Tibial nerve (tissue), 4 donors: ENCODE results near the gene SCN8A. TPM values are rescaled to one million over a fixed set of nuclear protein-coding genes. Genes with fewer than 3 reads are reported as not detected.

Experiments used
- DNase-seq, 2 donors: peaks; one replicate each; pipeline ENCODE4 v3.0.0-alpha.2; 2019; ENCODE audit warnings: low spot score in 2 of 2
- H3K27ac ChIP-seq, 4 donors: fragments of 200-600 bp; sonication (generic) in 3 of 4; one replicate each; pipeline ENCODE4 v1.5.1; 2017 to 2019; ENCODE audit warnings: mild to moderate bottlenecking in 1 of 4
- H3K27me3 ChIP-seq, 2 donors: fragments of 200-600 bp; sonication (generic) in 1 of 2; one replicate each; pipeline versions ENCODE4 v1.5.1 to v1.6.0; 2017 to 2019
- H3K36me3 ChIP-seq, 3 donors: fragments of 200-600 bp; sonication (generic); one replicate each; pipeline ENCODE4 v1.5.1; 2018 to 2019
- H3K4me1 ChIP-seq, 4 donors: fragments of 200-600 bp; sonication (generic) in 3 of 4; one replicate each; pipeline ENCODE4 v1.5.1; 2017 to 2019
- H3K4me3 ChIP-seq, 4 donors: fragments of 200-600 bp; sonication (generic) in 3 of 4; one replicate each; pipeline ENCODE4 v1.5.1; 2017 to 2019; ENCODE audit warnings: mild to moderate bottlenecking in 1 of 4, moderate library complexity in 1 of 4
- H3K9me3 ChIP-seq, 4 donors: fragments of 200-600 bp; sonication (generic) in 3 of 4; one replicate each; pipeline ENCODE4 v1.5.1; 2017 to 2019
- EP300 ChIP-seq, 2 donors: sonication (generic); formaldehyde crosslinking; IDR thresholded peaks; one replicate each; pipeline ENCODE4 v1.6.1; 2017; ENCODE audit warnings: antibody characterized with exemption in 2 of 2, mild to moderate bottlenecking in 1 of 2
- POLR2A ChIP-seq, 2 donors: fragments of 450-650 bp; IDR thresholded peaks; one replicate each; pipeline ENCODE4 v1.6.1; 2017; ENCODE audit warnings: antibody characterized with exemption in 2 of 2, mild to moderate bottlenecking in 2 of 2, moderate library complexity in 2 of 2
- WGBS, 2 donors: methylation state at CpG; one replicate each; pipeline ENCODE4 v1.1.5; 2018; 5-methylcytosine and 5-hydroxymethylcytosine counted together
- total RNA-seq, 4 donors: library from RNA; depleted of rRNA; stranded (reverse); fragments of >200 nt; gene quantifications; one replicate each; pipeline ENCODE4 v1.1.0, GENCODE V29; 2016
- TF ChIP-seq, protein P1 (sequence below), 5 experiments: fragments of 200-600 bp in 3 of 5; fragments of 450-650 bp in 2 of 5; sonication (generic) in 3 of 5; IDR thresholded peaks; one replicate each; pipeline ENCODE4 v1.5.1; 2016 to 2019; ENCODE audit warnings: antibody characterized with exemption in 5 of 5, mild to moderate bottlenecking in 3 of 5, moderate library complexity in 2 of 5

Gene SCN8A
- total RNA-seq, 4 donors from 2014 or later = 0.21 to 3.3 (median 0.50) TPM

DNA sequence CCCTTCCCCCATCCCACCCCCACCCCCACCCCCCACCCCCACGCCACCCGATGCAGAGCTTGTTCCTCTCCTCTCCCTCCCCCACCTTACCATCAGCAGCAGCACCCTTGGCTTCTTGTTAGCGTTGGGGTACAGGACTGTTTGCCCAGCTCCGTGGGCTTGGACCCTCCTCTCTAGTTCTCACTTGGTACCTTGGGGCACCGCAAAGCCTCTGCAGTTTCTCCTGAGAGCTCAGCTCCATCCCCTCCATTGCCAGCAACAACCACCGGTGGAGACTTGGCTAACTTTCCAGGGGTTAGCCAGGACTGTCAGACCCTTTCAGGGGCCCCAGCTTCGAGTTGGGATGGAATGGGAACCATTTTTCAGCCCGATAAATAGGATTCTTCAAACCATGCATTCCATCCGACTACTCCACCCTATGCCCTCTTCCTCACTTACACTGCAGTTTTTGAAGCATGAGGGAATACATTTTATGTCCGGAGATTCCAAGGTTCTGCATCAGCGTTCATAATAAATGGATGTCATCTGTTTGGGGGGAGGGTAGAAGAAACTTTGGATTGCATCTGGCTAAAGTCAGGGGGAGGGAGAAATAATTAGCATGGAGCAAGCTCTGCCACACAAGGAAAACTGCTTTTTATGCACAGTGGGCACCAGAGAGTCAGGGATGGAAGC lies 1.1 kb downstream of the SCN8A start:
- peaks cover 0 to 18% (median 7%) of the 10 kb centered on the region in 4 donors for H3K4me1 ChIP-seq
- H3K36me3 ChIP-seq = no peaks in the 10 kb centered on the region
- no peak for TF ChIP-seq POLR2A (IDR thresholded peaks at IDR 0.05)
- TF ChIP-seq, protein P1, sequence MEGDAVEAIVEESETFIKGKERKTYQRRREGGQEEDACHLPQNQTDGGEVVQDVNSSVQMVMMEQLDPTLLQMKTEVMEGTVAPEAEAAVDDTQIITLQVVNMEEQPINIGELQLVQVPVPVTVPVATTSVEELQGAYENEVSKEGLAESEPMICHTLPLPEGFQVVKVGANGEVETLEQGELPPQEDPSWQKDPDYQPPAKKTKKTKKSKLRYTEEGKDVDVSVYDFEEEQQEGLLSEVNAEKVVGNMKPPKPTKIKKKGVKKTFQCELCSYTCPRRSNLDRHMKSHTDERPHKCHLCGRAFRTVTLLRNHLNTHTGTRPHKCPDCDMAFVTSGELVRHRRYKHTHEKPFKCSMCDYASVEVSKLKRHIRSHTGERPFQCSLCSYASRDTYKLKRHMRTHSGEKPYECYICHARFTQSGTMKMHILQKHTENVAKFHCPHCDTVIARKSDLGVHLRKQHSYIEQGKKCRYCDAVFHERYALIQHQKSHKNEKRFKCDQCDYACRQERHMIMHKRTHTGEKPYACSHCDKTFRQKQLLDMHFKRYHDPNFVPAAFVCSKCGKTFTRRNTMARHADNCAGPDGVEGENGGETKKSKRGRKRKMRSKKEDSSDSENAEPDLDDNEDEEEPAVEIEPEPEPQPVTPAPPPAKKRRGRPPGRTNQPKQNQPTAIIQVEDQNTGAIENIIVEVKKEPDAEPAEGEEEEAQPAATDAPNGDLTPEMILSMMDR (IDR thresholded peaks at IDR 0.05) = no peak
- no peak for TF ChIP-seq EP300 (IDR thresholded peaks at IDR 0.05)
- 3% methylated on average over 11 of the region's 11 CpGs for WGBS, 2 donors
- peak overlapping the region in 1 of 4 donors; percentile 71 for H3K4me3 ChIP-seq
- peaks cover 0 to 66% of the 10 kb centered on the region in 2 donors for H3K27me3 ChIP-seq
- no peak overlapping the region for H3K27ac ChIP-seq
- no peaks in the 10 kb centered on the region for H3K9me3 ChIP-seq
- DNase-seq = no peak

DNA sequence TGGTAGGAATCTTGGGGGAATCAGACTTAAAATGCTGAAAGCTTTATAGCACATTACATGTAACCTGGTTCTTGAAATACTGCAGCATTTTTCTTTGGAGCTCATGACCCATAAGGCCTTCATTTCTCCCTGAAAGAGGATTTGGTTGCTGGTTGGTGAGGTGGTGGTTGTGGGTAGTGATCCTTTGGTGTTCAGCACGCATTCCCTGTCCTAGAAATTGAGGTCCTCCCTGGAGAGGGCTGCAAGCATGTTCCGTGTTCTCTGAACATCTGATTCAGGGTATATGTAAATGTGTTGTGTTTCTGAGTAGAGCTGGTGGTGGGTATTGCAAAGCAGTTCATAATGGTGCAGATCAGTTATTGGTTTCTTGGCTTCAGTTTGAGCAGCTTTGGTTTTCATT lies 2.0 kb downstream of the SCN8A start:
- WGBS, 2 donors = 69 to 75% methylated on average over 2 of the region's 2 CpGs
- no peak for DNase-seq
- H3K27me3 ChIP-seq = peaks cover 0 to 65% of the 10 kb centered on the region in 2 donors

DNA sequence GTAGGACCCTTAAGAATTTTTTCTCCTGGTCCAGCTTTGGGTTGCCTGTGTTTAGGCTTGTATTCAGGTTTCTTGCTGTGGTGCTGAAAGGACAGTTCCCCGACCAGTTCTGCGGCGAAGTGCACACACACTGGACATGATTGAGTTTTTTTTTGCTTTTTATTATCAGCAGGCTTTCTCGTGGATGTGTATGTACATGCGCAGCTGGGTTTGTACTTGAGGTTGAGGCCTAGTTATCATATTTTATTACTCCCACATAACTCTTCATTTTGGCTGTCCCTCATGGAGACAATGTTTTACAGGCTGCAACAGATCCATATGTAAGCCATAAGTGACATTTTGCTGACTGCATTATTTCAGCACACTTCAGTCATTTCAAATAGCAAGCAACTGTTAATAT lies 2.5 kb downstream of the SCN8A start:
- WGBS, 2 donors = 5 to 7% methylated on average over 5 of the region's 5 CpGs
- H3K27me3 ChIP-seq = peaks cover 0 to 60% of the 10 kb centered on the region in 2 donors

More for the DNA sequence above, 2.0 kb downstream of the SCN8A start:
- Histone ChIP-seq H3K27ac (no peak overlapping the region), H3K4me1 (peaks cover 0 to 18% (median 7%) of the 10 kb centered on the region in 4 donors), H3K4me3 (no peak overlapping the region), H3K36me3 (no peaks in the 10 kb centered on the region), H3K9me3 (no peaks in the 10 kb centered on the region)
- TF ChIP-seq EP300 (IDR thresholded peaks at IDR 0.05) (no peak), POLR2A (IDR thresholded peaks at IDR 0.05) (no peak)
- TF ChIP-seq, protein P1 (IDR thresholded peaks at IDR 0.05) = no peak

DNA sequence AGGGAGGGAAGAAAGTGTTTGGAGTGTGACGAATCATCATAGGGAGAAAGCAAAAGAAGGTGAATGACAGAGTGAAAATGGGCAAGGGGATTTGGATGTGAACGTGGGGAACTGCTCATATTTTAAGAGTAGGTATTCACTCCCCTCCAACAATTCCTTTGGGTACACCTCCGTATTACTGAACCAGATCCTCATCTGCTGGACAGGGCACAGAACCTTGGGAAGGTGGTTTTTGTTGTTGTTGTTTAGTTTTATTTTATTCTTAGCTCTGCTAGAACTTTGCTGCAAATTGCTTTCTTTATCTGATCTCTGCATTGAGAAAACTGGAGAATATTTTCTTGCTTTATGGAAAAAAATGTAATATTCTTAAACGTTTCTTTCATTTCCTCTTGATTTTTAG lies 7.1 kb downstream of the SCN8A start:
- no peak overlapping the region for H3K4me3 ChIP-seq
- no peak overlapping the region for H3K27ac ChIP-seq
- no peaks in the 10 kb centered on the region for H3K36me3 ChIP-seq
- H3K27me3 ChIP-seq = peaks cover 0 to 22% of the 10 kb centered on the region in 2 donors
- H3K4me1 ChIP-seq = no peaks in the 10 kb centered on the region
- H3K9me3 ChIP-seq = no peaks in the 10 kb centered on the region
- no peak for TF ChIP-seq EP300 (IDR thresholded peaks at IDR 0.05)
- TF ChIP-seq, protein P1 (IDR thresholded peaks at IDR 0.05) = no peak
- no peak for TF ChIP-seq POLR2A (IDR thresholded peaks at IDR 0.05)
- WGBS, 2 donors = 55 to 61% methylated on average over 4 of the region's 4 CpGs
- DNase-seq = no peak

More for the DNA sequence above, 2.5 kb downstream of the SCN8A start:
- H3K27ac ChIP-seq = no peak overlapping the region
- TF ChIP-seq, protein P1 (IDR thresholded peaks at IDR 0.05) = no peak
- TF ChIP-seq POLR2A (IDR thresholded peaks at IDR 0.05) (no peak), EP300 (IDR thresholded peaks at IDR 0.05) (no peak)
- H3K4me1 ChIP-seq = peaks cover 0 to 18% (median 7%) of the 10 kb centered on the region in 4 donors
- no peaks in the 10 kb centered on the region for H3K36me3 ChIP-seq
- no peak for DNase-seq
- no peaks in the 10 kb centered on the region for H3K9me3 ChIP-seq
- H3K4me3 ChIP-seq = no peak overlapping the region

DNA sequence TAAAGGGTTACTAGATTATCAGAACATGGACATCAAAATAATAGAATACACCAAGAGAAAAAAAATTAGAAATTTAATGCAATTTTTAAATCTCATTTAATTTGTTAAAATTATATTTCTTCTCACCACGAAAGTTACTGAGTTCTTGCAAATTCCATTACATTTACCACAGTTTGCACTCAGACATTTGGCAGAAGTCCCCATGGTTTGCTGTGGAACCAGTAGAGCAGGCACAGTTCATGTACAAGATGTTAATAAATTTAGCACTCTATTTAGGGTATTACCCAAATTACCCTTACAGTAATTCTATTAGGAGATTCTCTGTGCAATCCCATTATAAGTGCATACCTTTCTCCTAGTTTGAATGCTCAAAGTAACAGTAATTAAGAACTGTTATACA lies 9.7 kb downstream of the SCN8A start:
- TF ChIP-seq EP300 (IDR thresholded peaks at IDR 0.05) (no peak), POLR2A (IDR thresholded peaks at IDR 0.05) (no peak)
- TF ChIP-seq, protein P1 (IDR thresholded peaks at IDR 0.05) = no peak
- no peak for DNase-seq
- H3K27me3 ChIP-seq = peaks cover 0 to 3% of the 10 kb centered on the region in 2 donors
- H3K9me3 ChIP-seq = no peaks in the 10 kb centered on the region
- H3K4me3 ChIP-seq = no peak overlapping the region
- H3K36me3 ChIP-seq = no peaks in the 10 kb centered on the region
- H3K4me1 ChIP-seq = no peaks in the 10 kb centered on the region
- H3K27ac ChIP-seq = no peak overlapping the region
- 73 to 86% methylated on average over 1 of the region's 1 CpG for WGBS, 2 donors
